Measurements from ENCODE around the gene ARL8A. TPM values are rescaled to one million over a fixed set of nuclear protein-coding genes. Genes with fewer than 3 reads are reported as not detected.
"Not testable (repeated sequence)": the region's sequence is repeated elsewhere in the genome, so short reads cannot be mapped to it uniquely, and the experiment has no call there.

ARL8A gene
- total RNA-seq, 2 donors from 2014 or later, result 45.4 to 49.2 TPM

- intact Hi-C loops (cut with DNase I, micrococcal nuclease), result no loop called here
- no peak for DNase-seq
- ATAC-seq, result no peak
Measured at GRCh38 chr1:202146279-202146678, 1.7 kb upstream of the ARL8A start.

GRCh38 chr1:202145744-202146140, 1.2 kb upstream of the ARL8A start:
- intact Hi-C loops (cut with DNase I, micrococcal nuclease); ATAC-seq; DNase-seq: not testable (repeated sequence)

GRCh38 chr1:202145068-202145743, 669 bp upstream of the ARL8A start:
- no peak for ATAC-seq
- no peak for DNase-seq
- intact Hi-C loops (cut with DNase I, micrococcal nuclease), result no loop called here

GRCh38 chr1:202143768-202144401, 652 bp downstream of the ARL8A start:
- DNase-seq, result peak in 1 of 2 donors; percentile 49
- ATAC-seq, result peak; percentile 75
- intact Hi-C loops (cut with DNase I, micrococcal nuclease), result no loop called here

DNA sequence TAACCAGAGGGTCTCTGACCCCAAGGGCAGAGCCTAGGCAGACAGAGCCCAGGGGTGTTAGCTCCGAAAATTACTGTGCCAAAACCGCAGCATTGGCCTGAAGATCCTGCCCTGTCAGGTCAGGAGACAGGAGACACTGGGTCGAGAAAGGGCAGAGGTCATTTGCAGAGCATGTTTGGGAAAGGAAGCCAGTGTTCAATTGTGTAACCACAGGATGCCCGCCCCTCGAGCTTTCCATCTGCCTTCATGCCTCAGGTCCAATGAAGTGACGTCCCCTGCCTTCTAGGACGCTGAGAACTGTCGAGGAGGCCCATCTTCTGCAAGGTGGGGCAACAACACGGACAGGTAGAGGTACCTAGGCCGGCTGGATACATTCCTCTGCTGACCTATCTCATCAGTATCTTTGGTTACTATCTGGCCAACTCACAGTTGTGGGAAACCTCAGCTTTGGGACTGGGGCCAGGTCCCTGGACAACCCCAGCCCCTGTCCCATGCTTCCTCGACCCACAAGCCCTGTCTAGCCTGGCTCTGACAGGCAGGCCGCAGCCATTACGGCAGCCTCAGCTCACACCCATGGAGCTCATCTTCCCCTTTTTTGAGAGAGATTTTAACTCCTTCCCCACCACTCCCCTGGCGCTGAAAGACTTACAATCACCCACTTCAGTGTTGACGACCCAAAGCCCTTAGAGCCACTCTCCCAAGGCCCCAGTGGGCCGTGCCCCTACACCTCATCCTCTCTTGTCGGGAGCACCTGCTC, 1.3 kb downstream of the ARL8A start:
- ATAC-seq (peak; percentile 45), DNase-seq (no peak)
- intact Hi-C loops (cut with DNase I, micrococcal nuclease), result no loop called here

DNA sequence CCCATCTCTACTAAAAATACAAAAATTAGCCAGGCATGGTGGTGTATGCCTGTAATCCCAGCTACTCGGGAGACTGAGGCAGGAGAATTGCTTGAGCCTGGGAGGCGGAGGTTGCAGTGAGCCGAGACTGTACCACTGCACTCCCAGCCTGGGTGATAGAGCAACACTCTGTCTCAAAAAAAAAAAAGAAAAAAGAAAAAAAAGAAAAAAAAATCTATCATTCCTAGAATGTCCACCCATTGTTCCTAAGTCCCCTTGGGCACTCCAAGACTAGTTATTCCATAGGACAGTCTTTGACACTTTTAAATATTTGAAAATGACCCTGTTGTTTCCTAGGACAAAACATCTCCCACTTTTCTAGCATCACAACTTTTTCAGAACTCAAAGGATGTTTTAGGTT, 3.1 kb downstream of the ARL8A start:
- DNase-seq; intact Hi-C loops (cut with DNase I, micrococcal nuclease); ATAC-seq: not testable (repeated sequence)

- ATAC-seq (no peak), DNase-seq (no peak)
- intact Hi-C loops (cut with DNase I, micrococcal nuclease), result no loop called here
Measured at GRCh38 chr1:202140833-202141232, 3.7 kb downstream of the ARL8A start.

- DNase-seq (peak in 1 of 2 donors; percentile 46), ATAC-seq (peak; percentile 79)
- intact Hi-C loops (cut with DNase I, micrococcal nuclease), result loop anchor here in 1 of 2 donors (5.0 kb wide), 1 partner anchor 128 kb away; no protein-coding TSS in a partner anchor
Measured at GRCh38 chr1:202135221-202135721, 9.3 kb downstream of the ARL8A start.

- DNase-seq (no peak), ATAC-seq (no peak)
- intact Hi-C loops (cut with DNase I, micrococcal nuclease), result loop anchor here (5.0 kb wide), 2 partner anchors 127 to 132 kb away; no protein-coding TSS in a partner anchor
Measured at GRCh38 chr1:202134645-202135172, 9.8 kb downstream of the ARL8A start.

DNA sequence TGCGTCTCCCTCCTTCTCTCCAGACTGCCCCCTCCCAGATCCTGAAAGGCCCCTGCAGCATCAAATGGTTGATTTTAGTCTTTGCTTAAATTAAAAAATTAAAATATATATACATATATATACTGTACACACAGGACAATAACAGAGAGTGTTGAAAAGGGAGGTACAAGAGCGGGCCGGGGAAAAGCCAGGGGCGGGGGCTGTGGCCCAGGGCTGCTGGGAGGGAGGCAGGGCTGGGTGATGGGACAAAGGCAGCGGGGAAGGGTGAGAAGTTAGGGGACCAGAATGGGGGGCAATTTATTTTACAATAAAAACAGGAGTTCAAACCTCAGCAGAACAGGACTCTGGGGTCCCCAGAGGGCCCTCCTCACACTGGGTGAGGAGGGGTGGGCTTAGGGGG, 10.5 kb downstream of the ARL8A start:
- intact Hi-C loops (cut with DNase I, micrococcal nuclease), result loop anchor here in 1 of 2 donors (5.0 kb wide), 1 partner anchor 132 kb away; no protein-coding TSS in a partner anchor
- DNase-seq (no peak), ATAC-seq (no peak)

- intact Hi-C loops (cut with DNase I, micrococcal nuclease), result loop anchor here in 1 of 2 donors (5.0 kb wide), 1 partner anchor 131 kb away; no protein-coding TSS in a partner anchor
- no peak for DNase-seq
- no peak for ATAC-seq
Measured at GRCh38 chr1:202133496-202133895, 11.0 kb downstream of the ARL8A start.

DNA sequence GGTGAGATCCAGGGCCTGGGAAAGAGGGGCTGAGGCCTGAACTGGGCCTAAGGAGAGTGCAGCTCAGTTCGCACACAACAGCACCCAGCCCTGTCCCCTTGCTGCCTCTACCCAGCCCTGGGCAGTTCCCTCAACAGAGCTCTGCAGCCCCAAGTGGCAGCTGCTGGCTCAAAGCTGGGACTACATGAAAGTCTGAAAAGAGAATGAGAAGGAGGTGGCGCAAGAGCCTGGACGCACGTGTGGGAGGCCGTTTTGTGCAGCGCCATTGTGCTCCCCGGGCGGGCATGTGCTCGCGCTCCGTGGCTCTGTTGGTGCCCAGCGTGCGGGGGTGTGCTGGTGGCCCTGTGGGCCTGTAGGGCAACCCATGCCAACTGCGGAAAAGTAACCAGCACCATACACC, 11.5 kb downstream of the ARL8A start:
- DNase-seq (no peak), ATAC-seq (no peak)
- intact Hi-C loops (cut with DNase I, micrococcal nuclease), result loop anchor here in 1 of 2 donors (5.0 kb wide), 1 partner anchor 131 kb away; no protein-coding TSS in a partner anchor

GRCh38 chr1:202131956-202132821, 12.3 kb downstream of the ARL8A start:
- peak in 1 of 2 donors; percentile 64 for DNase-seq

DNA sequence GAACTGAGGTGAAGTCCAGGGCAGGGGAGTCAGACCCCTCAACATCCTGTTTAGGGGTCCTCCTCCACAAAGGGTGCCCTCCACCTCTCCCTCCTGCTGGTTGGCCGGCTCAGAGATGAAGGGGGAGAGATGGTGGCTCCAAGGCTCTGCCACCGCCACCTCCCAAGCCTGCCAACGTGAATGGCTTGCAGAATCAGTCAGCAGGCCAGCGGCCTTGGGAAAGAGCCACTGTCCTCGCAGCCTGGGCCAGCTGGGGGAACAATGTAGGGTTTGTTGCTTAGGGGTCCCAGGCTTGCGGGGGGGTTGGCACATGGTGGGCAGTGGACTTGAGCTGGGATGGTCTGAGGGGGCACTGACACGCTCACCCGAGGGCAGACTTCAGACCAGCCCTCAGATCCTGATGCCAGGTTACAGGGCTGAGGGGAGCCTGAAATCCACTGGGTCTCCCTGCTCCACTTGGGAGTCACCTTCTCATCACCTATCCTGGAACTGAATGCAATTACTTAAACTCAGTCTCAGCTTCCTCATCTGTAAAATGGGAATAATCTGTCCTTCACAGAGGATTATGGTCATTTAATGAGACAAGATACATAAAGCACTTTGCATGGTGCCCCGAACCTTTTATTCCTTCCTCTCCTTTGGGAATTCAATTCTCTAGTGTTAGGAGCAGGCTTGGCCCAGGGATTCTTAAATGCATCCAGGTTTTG, 13.6 kb downstream of the ARL8A start:
- no peak for DNase-seq
- no peak for ATAC-seq
- intact Hi-C loops (cut with DNase I, micrococcal nuclease), result loop anchor here in 1 of 2 donors (5.0 kb wide), 1 partner anchor 129 kb away; no protein-coding TSS in a partner anchor

More at GRCh38 chr1:202131956-202132821, 12.3 kb downstream of the ARL8A start:
- no peak for ATAC-seq
- intact Hi-C loops (cut with DNase I, micrococcal nuclease), result loop anchor here in 1 of 2 donors (5.0 kb wide), 1 partner anchor 130 kb away; no protein-coding TSS in a partner anchor

DNA sequence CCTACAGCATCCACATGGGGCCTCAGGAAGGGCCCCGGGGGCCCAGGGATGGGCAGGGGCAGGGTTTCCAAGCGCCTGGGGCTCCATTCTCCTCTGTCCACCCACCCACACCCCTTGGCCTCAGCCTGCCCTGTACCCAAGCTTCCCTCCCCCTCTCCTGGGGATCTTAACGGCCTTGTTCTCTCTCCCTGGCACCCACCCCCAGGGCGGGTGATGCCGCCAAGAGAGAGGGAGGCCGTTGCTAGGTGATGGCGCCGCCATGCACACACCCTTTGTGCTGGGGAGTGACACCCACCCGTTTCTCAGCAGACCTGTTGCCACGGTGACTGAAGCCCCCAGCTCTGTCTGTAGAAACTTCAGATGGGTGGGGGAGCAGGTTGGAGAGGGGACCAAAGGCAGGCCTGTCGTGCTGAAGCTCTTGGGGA, 14.2 kb downstream of the ARL8A start:
- ATAC-seq (peak; percentile 5), DNase-seq (no peak)
- intact Hi-C loops (cut with DNase I, micrococcal nuclease), result loop anchor here in 1 of 2 donors (5.0 kb wide), 1 partner anchor 128 kb away; no protein-coding TSS in a partner anchor

- intact Hi-C loops (cut with DNase I, micrococcal nuclease), result loop anchor here in 1 of 2 donors (5.0 kb wide), 1 partner anchor 127 kb away; no protein-coding TSS in a partner anchor
- peak; percentile 9 for ATAC-seq
- DNase-seq, result no peak
Measured at GRCh38 chr1:202129453-202130296, 14.9 kb downstream of the ARL8A start.

All from left colon (tissue), 2 donors.